Measurements from ENCODE around the gene HTATSF1. TPM values are rescaled to one million over a fixed set of nuclear protein-coding genes. Genes with fewer than 3 reads are reported as not detected.

HTATSF1 gene
- total and polyA plus RNA-seq, 10 of the 15 experiments (the other 5 are each of a cell fraction or from before 2014, with no cell fraction given) = 1.9 to 59.8 (median 28.3) TPM

DNA sequence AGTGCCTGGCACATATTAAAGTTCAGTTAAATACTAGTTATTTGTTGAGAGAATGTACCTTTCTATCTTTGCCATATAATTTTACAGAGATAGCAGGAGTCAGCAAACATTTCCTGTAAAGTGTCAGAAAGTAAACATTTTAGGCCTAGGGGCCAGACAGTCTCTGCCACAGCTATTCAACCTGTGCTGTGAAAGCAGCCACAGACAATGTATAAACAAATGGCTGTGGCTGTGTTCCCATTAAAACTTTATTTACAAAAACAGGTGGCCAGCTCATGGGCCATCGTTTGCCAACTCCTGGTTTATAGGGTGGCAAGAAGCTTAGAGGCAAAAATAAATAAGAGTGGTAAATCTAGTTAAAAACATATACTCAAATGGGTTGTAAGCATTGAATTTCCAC lies 43.6 kb upstream of the HTATSF1 start:
- Histone ChIP-seq H3K9me3 (replicated peaks; ENCODE audit: control insufficient read depth, insufficient read depth, low read length) (no peaks in the 10 kb centered on the region), H3K4me2 (ENCODE audit: control insufficient read depth, insufficient read depth) (no peak overlapping the region), H3K27me3 (replicated peaks in 1 of 2; ENCODE audit: control insufficient read depth in 2 of 2, insufficient read depth in 2 of 2, low read length in 1 of 2) (no peaks in the 10 kb centered on the region; a peak in 1 of 4 replicates), H3K9ac (ENCODE audit: control insufficient read depth, insufficient read depth, low read length) (no peak overlapping the region), H3K27ac (ENCODE audit: control insufficient read depth, insufficient read depth) (no peak overlapping the region), H3K36me3 (ENCODE audit: control insufficient read depth in 2 of 2, insufficient read depth in 2 of 2, low read length in 1 of 2) (no peaks in the 10 kb centered on the region), H3K4me3 (no peak overlapping the region), H2AFZ (ENCODE audit: control insufficient read depth, low read depth, low read length) (no peak overlapping the region), H3K4me1 (ENCODE audit: control insufficient read depth, insufficient read depth, low read length) (no peaks in the 10 kb centered on the region), H3K79me2 (ENCODE audit: control insufficient read depth, insufficient read depth, low read length) (no peaks in the 10 kb centered on the region), H4K20me1 (ENCODE audit: control insufficient read depth, insufficient read depth) (no peaks in the 10 kb centered on the region)
- ChIA-PET POLR2A (no interaction called here), RAD21 (ENCODE audit: unreplicated experiment) (no interaction called here), CTCF (no interaction called here), SMC1A (ENCODE audit: uncharacterized antibody, unreplicated experiment) (no interaction called here)
- DNase-seq (ENCODE audit: low read depth, low spot score) = no peak
- in situ Hi-C loops (cut with MboI) = no loop called here
- WGBS (ENCODE audit: insufficient coverage, insufficient replicate concordance, low lambda C conversion rate, missing lambda C conversion rate) = 0% methylated on average over 1 of the region's 1 CpG
- TF ChIP-seq NR2C2 (IDR thresholded peaks at IDR 0.05; ENCODE audit: borderline replicate concordance, control insufficient read depth, insufficient read length, low read depth) = no peak
- no peak for TF ChIP-seq HCFC1 (IDR thresholded peaks at IDR 0.05; ENCODE audit: low read length)
- TF ChIP-seq EP300 (IDR thresholded peaks at IDR 0.05; ENCODE audit: borderline replicate concordance in 1 of 2, control insufficient read depth in 1 of 2, low read depth in 2 of 2, low read length in 2 of 2) = no peak
- TF ChIP-seq RAD21 (IDR thresholded peaks at IDR 0.05; ENCODE audit: insufficient read depth, low read depth, low read length) = no peak
- no peak for TF ChIP-seq SP1 (IDR thresholded peaks at IDR 0.05; ENCODE audit: low read depth, low read length)
- no peak for TF ChIP-seq E4F1 (IDR thresholded peaks at IDR 0.05; ENCODE audit: borderline replicate concordance, partially characterized antibody)
- no peak for TF ChIP-seq FOS (IDR thresholded peaks at IDR 0.05; ENCODE audit: borderline replicate concordance, extremely low read depth, insufficient read length)
- no peak for TF ChIP-seq CBX3 (IDR thresholded peaks at IDR 0.05; ENCODE audit: borderline replicate concordance, low read depth)
- no peak for TF ChIP-seq NBN (IDR thresholded peaks at IDR 0.05)
- no peak for TF ChIP-seq ZSCAN29 (IDR thresholded peaks at IDR 0.05)
- TF ChIP-seq ZBTB11 (CRISPR knock-in tag; IDR thresholded peaks at IDR 0.05) = no peak
- TF ChIP-seq KDM1A (IDR thresholded peaks at IDR 0.05; ENCODE audit: borderline replicate concordance) = no peak
- TF ChIP-seq IKZF1 (conservative IDR thresholded peaks at IDR 0.05) = no peak
- no peak for TF ChIP-seq ZZZ3 (IDR thresholded peaks at IDR 0.05; ENCODE audit: control insufficient read depth, insufficient read length, low read depth)
- no peak for TF ChIP-seq SUPT20H (IDR thresholded peaks at IDR 0.05; ENCODE audit: borderline replicate concordance, control insufficient read depth, low read depth, low read length)
- TF ChIP-seq ZNF207 (IDR thresholded peaks at IDR 0.05; ENCODE audit: borderline replicate concordance) = no peak
- TF ChIP-seq, protein P1, sequence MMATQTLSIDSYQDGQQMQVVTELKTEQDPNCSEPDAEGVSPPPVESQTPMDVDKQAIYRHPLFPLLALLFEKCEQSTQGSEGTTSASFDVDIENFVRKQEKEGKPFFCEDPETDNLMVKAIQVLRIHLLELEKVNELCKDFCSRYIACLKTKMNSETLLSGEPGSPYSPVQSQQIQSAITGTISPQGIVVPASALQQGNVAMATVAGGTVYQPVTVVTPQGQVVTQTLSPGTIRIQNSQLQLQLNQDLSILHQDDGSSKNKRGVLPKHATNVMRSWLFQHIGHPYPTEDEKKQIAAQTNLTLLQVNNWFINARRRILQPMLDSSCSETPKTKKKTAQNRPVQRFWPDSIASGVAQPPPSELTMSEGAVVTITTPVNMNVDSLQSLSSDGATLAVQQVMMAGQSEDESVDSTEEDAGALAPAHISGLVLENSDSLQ (IDR thresholded peaks at IDR 0.05) = no peak
- TF ChIP-seq, protein P2, sequence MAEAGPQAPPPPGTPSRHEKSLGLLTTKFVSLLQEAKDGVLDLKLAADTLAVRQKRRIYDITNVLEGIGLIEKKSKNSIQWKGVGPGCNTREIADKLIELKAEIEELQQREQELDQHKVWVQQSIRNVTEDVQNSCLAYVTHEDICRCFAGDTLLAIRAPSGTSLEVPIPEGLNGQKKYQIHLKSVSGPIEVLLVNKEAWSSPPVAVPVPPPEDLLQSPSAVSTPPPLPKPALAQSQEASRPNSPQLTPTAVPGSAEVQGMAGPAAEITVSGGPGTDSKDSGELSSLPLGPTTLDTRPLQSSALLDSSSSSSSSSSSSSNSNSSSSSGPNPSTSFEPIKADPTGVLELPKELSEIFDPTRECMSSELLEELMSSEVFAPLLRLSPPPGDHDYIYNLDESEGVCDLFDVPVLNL (IDR thresholded peaks at IDR 0.05; ENCODE audit: low read depth, low read length) = no peak
- no peak for FAIRE-seq
- no TSS peak for BruUV-seq (replicated peaks)
- no peak for ATAC-seq
- intact Hi-C loops (cut with micrococcal nuclease; ENCODE audit: unreplicated experiment) = no loop called here

Data from GM12878 (cell line).